Measurements from ENCODE around the gene NUP62. TPM values are rescaled to one million over a fixed set of nuclear protein-coding genes. Genes with fewer than 3 reads are reported as not detected.

NUP62 gene
- total RNA-seq, 1 donor from 2014 or later: 16.2 TPM

DNA sequence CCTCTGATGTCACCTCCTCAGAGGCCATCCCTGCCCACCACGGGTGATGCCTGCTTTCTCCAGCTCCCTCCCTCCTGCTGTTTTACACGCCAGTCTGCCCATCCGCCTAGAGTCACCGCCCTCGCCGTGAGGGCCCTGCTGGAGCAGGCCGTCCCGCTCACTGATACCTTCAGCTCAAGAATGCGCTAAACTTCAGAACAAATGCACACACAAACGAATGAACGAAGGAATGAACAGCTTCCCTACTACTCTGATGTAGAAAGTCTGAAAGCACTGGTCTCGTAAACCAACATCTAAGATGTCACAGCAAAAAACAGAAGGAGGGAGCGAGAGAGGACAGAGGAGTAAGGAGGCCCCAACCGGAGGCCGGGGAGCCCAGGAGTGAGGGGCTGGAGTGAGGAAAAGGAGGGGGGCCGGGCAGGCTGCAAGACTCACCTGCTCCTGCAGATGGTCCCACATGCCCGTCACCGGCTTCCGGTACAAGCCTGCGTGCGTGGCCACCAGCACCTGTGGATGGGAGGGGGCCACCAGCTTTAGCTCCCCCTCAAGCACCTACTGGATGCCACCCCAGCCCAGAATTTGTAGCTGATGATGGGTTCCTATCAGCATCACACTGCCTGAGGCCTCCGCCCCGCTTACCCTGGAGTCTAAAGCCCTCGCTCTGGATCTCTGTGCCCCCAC is 65.9 kb downstream of the NUP62 start:
- peak overlapping the region in 1 of 3 donors; percentile 8 for H3K9ac ChIP-seq (ENCODE audit: low read depth in 1 of 3, low read length in 3 of 3)
- peaks cover 24 to 41% (median 36%) of the 10 kb centered on the region in 3 donors for H3K36me3 ChIP-seq (ENCODE audit: control insufficient read depth in 3 of 3, insufficient read depth in 3 of 3, low read length in 3 of 3)

DNA sequence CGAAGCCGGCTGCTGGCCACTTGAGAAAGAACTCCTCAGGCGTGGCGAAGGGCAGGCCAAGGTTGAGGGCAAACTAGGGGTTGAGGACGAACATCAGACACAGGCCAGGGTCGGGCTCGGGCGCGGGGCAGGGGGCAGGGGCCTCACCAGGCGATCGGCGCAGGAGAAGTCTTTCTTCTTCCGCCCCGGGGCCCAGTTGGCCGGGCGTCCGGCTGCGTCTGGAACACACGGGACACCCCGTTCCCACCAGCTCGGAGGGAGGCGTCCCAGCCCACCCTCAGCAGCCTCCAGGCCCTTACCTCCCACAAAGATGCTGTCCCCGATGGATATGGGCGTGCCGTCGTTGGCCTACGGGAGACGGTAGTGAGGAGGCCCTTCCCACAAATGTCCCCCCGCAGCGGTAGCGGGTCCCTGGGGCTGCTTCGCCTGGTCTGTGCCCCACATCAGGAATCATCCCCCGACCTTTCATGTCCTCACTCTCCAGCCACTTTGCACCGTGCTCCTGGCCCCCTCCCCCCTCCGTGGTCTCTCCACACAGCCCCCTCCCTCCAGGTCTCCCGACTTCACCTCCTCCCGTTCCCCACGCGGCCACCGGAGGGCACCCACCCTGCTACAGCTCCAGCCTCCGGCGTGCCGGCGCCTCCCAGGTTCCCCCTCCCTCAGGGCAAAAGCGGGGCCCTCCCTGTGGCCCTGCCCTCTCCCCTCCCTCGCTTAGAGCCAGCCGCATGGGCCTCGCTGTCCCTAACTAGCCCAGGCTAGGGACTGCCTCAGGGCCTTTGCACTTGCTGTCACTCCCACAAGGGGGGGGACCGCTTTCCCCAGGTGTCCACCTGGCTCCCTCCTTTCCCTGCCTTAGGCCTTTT is 66.7 kb downstream of the NUP62 start:
- H3K27ac ChIP-seq (ENCODE audit: low read depth, low read length): no peak overlapping the region
- no peak overlapping the region for H3K4me3 ChIP-seq (ENCODE audit: low read length in 3 of 3)
- peaks cover 15 to 39% (median 22%) of the 10 kb centered on the region in 3 donors for H3K4me1 ChIP-seq (ENCODE audit: control insufficient read depth in 3 of 3, insufficient read depth in 3 of 3, low read length in 3 of 3)
- H3K9me3 ChIP-seq (ENCODE audit: control insufficient read depth in 3 of 3, low read length in 3 of 3): no peaks in the 10 kb centered on the region
- no peak overlapping the region for H3K9ac ChIP-seq (ENCODE audit: low read depth in 1 of 3, low read length in 3 of 3)
- H3K36me3 ChIP-seq (ENCODE audit: control insufficient read depth in 3 of 3, insufficient read depth in 3 of 3, low read length in 3 of 3): peaks cover 27 to 46% (median 43%) of the 10 kb centered on the region in 3 donors
- H3K27me3 ChIP-seq (ENCODE audit: control insufficient read depth in 3 of 3, insufficient read depth in 3 of 3, low read length in 3 of 3): no peaks in the 10 kb centered on the region

More for the DNA sequence above, 65.9 kb downstream of the NUP62 start:
- Histone ChIP-seq H3K9me3 (ENCODE audit: control insufficient read depth in 3 of 3, low read length in 3 of 3) (no peaks in the 10 kb centered on the region), H3K27me3 (ENCODE audit: control insufficient read depth in 3 of 3, insufficient read depth in 3 of 3, low read length in 3 of 3) (no peaks in the 10 kb centered on the region), H3K4me3 (ENCODE audit: low read length in 3 of 3) (no peak overlapping the region), H3K4me1 (ENCODE audit: control insufficient read depth in 3 of 3, insufficient read depth in 3 of 3, low read length in 3 of 3) (peaks cover 21 to 47% (median 28%) of the 10 kb centered on the region in 3 donors), H3K27ac (ENCODE audit: low read depth, low read length) (no peak overlapping the region)

DNA sequence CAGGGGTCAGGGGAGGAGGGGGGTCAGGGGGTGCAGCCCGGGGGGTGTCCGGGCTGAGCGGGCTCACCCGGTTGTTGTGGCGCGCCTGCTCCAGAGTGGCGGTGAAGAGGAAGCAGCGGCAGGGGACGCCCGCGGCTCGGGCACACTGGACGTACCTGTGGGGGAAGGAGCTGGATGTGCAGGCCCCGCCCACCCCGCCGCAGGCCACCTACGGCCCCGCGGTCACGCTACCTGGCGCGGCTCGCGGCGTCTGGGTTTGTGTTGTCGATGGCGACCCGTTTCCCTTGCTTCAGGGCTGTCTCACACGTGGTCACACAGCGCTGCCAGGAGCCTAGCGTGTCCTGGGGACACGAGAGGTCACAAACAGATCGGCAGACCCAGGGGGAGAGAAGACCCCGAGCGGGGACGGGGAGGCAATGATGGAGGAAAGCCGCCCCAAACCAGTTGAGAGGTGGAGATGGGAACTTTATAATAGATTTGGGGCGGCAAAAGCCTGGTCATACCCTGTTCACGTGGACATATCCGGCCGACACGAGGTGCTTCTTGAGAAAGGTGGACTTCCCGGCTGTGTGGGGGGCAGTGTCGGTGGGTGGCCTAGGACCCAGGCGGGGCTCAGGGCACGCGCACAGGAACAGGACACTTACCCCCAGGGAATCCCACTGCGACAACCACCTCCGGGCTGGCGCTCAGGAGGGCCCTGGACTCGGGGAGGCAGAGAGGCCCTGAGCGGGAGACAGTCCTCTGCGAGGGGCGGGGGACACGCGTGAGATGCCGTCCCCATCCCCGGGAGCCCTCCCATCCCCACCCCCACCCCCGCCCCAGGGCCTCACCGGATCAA is 67.5 kb downstream of the NUP62 start:
- Histone ChIP-seq H3K27me3 (ENCODE audit: control insufficient read depth in 3 of 3, insufficient read depth in 3 of 3, low read length in 3 of 3) (no peaks in the 10 kb centered on the region), H3K4me3 (ENCODE audit: low read length in 3 of 3) (no peak overlapping the region), H3K36me3 (ENCODE audit: control insufficient read depth in 3 of 3, insufficient read depth in 3 of 3, low read length in 3 of 3) (peaks cover 35 to 55% (median 51%) of the 10 kb centered on the region in 3 donors), H3K4me1 (ENCODE audit: control insufficient read depth in 3 of 3, insufficient read depth in 3 of 3, low read length in 3 of 3) (peaks cover 13 to 32% (median 18%) of the 10 kb centered on the region in 3 donors), H3K9ac (ENCODE audit: low read depth in 1 of 3, low read length in 3 of 3) (no peak overlapping the region), H3K27ac (ENCODE audit: low read depth, low read length) (no peak overlapping the region), H3K9me3 (ENCODE audit: control insufficient read depth in 3 of 3, low read length in 3 of 3) (no peaks in the 10 kb centered on the region)

DNA sequence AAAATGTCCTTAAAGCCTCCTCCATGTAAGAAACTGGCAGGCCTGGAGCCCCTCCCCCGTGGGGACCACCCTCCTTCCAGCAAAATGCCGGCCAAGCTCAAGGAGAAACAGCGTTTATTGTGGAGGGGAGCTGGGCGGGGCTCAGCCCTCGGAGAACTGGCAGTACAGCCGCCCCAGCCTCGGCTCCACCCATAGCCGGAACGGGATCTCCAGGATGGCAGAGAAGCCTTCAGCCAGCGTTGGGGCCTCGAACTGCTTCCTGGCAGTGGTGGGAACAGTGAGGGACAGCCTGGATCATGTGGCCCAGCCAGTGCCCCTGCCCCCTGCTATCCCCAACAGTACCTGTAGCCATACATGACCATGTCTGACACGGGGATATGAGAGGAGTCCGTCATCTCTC is 68.2 kb downstream of the NUP62 start:
- Histone ChIP-seq H3K27ac (ENCODE audit: low read depth, low read length) (no peak overlapping the region), H3K36me3 (ENCODE audit: control insufficient read depth in 3 of 3, insufficient read depth in 3 of 3, low read length in 3 of 3) (peaks cover 40 to 58% (median 56%) of the 10 kb centered on the region in 3 donors)

DNA sequence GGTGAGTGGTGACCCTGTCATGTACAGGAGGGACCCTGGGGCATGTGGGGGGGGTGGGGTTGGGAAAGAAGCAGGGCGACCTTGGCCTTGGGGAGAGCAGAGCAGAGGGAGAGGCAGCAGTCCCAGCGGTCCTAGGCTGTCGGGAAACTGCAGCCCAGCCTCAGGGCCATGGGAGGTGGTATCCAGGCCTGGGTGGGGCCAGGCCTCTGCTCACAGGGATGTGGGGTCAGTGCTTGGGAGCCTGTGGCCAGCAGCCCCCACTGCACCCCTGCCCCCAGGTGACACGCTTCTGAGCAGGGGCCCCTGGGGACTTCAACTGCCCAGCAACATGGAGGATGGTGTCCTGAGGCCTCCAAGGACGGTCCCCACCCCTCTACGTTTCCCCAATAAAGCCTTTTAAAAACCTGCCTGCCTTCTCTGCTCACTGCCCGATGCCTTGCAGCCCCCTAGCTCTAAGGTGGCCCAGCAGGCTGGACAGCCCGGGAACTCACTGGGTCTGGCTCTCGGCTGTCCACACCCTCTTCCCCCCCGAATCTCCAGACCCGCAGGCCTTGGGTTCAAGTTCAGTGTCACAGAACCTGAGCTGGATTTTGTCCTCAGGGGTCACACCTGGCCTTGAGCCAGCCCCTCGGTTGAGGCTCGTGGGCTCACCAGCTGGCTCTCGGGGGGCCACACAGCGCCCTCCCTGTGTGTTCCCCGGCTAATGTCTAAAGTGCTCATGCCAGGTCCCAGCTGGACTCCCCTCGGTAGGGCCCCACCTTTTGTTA is 68.8 kb downstream of the NUP62 start:
- Histone ChIP-seq H3K9ac (ENCODE audit: low read depth in 1 of 3, low read length in 3 of 3) (no peak overlapping the region), H3K36me3 (ENCODE audit: control insufficient read depth in 3 of 3, insufficient read depth in 3 of 3, low read length in 3 of 3) (peaks cover 45 to 62% (median 62%) of the 10 kb centered on the region in 3 donors), H3K27ac (ENCODE audit: low read depth, low read length) (no peak overlapping the region), H3K4me1 (ENCODE audit: control insufficient read depth in 3 of 3, insufficient read depth in 3 of 3, low read length in 3 of 3) (peaks cover 2 to 20% (median 7%) of the 10 kb centered on the region in 3 donors), H3K4me3 (ENCODE audit: low read length in 3 of 3) (no peak overlapping the region), H3K9me3 (ENCODE audit: control insufficient read depth in 3 of 3, low read length in 3 of 3) (no peaks in the 10 kb centered on the region), H3K27me3 (ENCODE audit: control insufficient read depth in 3 of 3, insufficient read depth in 3 of 3, low read length in 3 of 3) (no peaks in the 10 kb centered on the region)

More for the DNA sequence above, 68.2 kb downstream of the NUP62 start:
- Histone ChIP-seq H3K27me3 (ENCODE audit: control insufficient read depth in 3 of 3, insufficient read depth in 3 of 3, low read length in 3 of 3) (no peaks in the 10 kb centered on the region), H3K4me1 (ENCODE audit: control insufficient read depth in 3 of 3, insufficient read depth in 3 of 3, low read length in 3 of 3) (peaks cover 6 to 25% (median 11%) of the 10 kb centered on the region in 3 donors), H3K9me3 (ENCODE audit: control insufficient read depth in 3 of 3, low read length in 3 of 3) (no peaks in the 10 kb centered on the region), H3K4me3 (ENCODE audit: low read length in 3 of 3) (no peak overlapping the region), H3K9ac (ENCODE audit: low read depth in 1 of 3, low read length in 3 of 3) (no peak overlapping the region)

DNA sequence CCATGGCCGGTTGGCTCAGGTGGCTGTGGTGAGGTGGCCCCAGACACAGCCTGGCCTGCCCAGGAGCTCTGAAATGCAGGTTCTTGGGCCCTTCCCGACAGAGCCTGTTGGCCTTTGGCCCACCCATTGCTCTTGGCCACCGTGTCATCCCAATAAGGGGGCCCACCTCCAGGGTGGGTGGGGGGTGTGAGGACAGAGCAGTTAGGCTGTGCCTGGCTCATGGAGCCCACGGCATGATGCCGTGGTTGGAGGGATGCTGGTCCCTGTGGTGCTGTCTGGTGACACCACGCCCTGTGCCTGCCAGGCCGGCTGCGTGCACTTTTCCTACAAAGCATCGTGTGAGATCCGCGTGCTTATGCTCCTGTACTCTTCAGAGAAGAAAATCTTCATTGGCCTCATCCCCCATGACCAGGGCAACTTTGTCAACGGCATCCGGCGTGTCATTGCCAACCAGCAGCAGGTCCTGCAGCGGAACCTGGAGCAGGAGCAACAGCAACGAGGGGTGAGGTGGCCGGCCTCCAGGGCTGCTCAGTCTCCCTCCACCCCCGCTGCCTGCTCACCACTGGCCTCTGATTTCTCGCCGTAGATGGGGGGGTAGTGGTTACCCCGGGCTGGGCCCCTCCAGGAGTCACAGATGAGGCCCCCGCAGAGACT is 69.5 kb downstream of the NUP62 start:
- peaks cover 53 to 69% (median 68%) of the 10 kb centered on the region in 3 donors for H3K36me3 ChIP-seq (ENCODE audit: control insufficient read depth in 3 of 3, insufficient read depth in 3 of 3, low read length in 3 of 3)
- peaks cover under 1 to 13% (median 1%) of the 10 kb centered on the region in 3 donors for H3K4me1 ChIP-seq (ENCODE audit: control insufficient read depth in 3 of 3, insufficient read depth in 3 of 3, low read length in 3 of 3)
- no peaks in the 10 kb centered on the region for H3K27me3 ChIP-seq (ENCODE audit: control insufficient read depth in 3 of 3, insufficient read depth in 3 of 3, low read length in 3 of 3)
- H3K9ac ChIP-seq (ENCODE audit: low read depth in 1 of 3, low read length in 3 of 3): no peak overlapping the region
- no peak overlapping the region for H3K4me3 ChIP-seq (ENCODE audit: low read length in 3 of 3)
- no peak overlapping the region for H3K27ac ChIP-seq (ENCODE audit: low read depth, low read length)
- no peaks in the 10 kb centered on the region for H3K9me3 ChIP-seq (ENCODE audit: control insufficient read depth in 3 of 3, low read length in 3 of 3)

DNA sequence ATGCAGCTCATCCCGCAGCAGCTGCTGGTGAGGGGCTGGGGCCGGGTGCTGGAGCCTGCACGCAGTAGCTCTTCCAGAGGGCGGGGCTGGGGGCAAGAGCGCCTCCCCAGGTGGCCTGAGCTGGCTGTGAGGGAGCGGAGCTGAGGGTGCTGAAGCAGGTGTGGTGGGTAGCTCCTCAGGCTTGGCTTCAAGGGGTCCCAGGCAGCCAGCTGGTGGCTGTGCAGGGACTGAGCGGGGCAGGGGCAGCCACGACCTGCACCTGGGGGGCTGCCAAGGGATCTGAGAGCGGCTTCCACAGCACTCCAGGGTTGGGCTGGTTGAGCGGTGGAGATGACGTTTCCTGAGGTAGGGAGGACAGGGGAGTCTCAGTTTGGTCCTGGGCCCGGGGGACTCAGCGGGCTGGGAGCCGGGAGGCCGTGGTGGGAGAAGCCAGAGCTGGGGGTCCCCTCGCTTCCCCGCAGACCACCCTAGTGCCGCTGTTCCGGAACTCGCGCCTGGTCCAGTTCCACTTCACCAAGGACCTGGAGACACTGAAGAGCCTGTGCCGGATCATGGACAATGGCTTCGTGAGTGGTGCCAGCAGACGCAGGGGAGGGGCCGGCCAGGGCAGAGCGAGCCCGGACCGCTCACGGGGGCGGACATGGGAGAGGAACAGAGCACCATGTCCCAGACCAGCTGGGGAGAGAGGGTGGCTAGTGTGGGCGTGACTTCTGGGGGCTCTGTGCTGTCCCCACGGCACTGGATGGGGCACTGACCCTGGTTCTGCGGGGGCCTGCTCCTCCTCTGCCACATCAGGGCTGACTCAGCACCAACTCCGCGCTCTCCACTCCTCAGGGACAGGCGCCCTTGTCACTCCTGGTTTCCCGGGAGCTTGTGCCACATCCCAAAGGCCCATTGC is 71.0 kb downstream of the NUP62 start:
- no peak overlapping the region for H3K27ac ChIP-seq (ENCODE audit: low read depth, low read length)
- no peak overlapping the region for H3K4me3 ChIP-seq (ENCODE audit: low read length in 3 of 3)
- H3K27me3 ChIP-seq (ENCODE audit: control insufficient read depth in 3 of 3, insufficient read depth in 3 of 3, low read length in 3 of 3): no peaks in the 10 kb centered on the region
- H3K4me1 ChIP-seq (ENCODE audit: control insufficient read depth in 3 of 3, insufficient read depth in 3 of 3, low read length in 3 of 3): peaks cover 7 to 17% (median 8%) of the 10 kb centered on the region in 3 donors
- peaks cover 43 to 64% (median 61%) of the 10 kb centered on the region in 3 donors for H3K36me3 ChIP-seq (ENCODE audit: control insufficient read depth in 3 of 3, insufficient read depth in 3 of 3, low read length in 3 of 3)
- H3K9me3 ChIP-seq (ENCODE audit: control insufficient read depth in 3 of 3, low read length in 3 of 3): no peaks in the 10 kb centered on the region
- peak overlapping the region in 1 of 3 donors; percentile 25 for H3K9ac ChIP-seq (ENCODE audit: low read depth in 1 of 3, low read length in 3 of 3)

DNA sequence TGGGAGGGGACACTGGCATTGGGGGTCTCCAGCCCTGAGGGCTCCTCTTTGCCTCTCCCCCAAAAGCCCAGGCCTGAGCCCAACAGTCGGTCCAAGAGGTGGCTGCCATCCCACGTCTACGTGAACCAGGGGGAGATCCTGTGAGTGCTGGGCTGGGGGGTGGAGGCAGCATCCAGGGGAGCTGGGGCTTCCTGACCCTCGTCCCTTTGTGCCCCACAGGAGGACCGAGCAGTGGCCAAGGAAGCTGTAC is 71.5 kb downstream of the NUP62 start:
- H3K4me1 ChIP-seq (ENCODE audit: control insufficient read depth in 3 of 3, insufficient read depth in 3 of 3, low read length in 3 of 3): peaks cover 11 to 22% (median 12%) of the 10 kb centered on the region in 3 donors
- H3K9me3 ChIP-seq (ENCODE audit: control insufficient read depth in 3 of 3, low read length in 3 of 3): no peaks in the 10 kb centered on the region
- H3K27ac ChIP-seq (ENCODE audit: low read depth, low read length): no peak overlapping the region
- peak overlapping the region in 1 of 3 donors; percentile 25 for H3K9ac ChIP-seq (ENCODE audit: low read depth in 1 of 3, low read length in 3 of 3)
- peaks cover 39 to 61% (median 58%) of the 10 kb centered on the region in 3 donors for H3K36me3 ChIP-seq (ENCODE audit: control insufficient read depth in 3 of 3, insufficient read depth in 3 of 3, low read length in 3 of 3)
- H3K27me3 ChIP-seq (ENCODE audit: control insufficient read depth in 3 of 3, insufficient read depth in 3 of 3, low read length in 3 of 3): no peaks in the 10 kb centered on the region
- H3K4me3 ChIP-seq (ENCODE audit: low read length in 3 of 3): no peak overlapping the region

Measured in skeletal muscle tissue (tissue), 4 donors.